H1 (cell line): ENCODE data around the gene ANKS1A. TPM values are rescaled to one million over a fixed set of nuclear protein-coding genes. Genes with fewer than 3 reads are reported as not detected.

Experiments used
- CTCF ChIA-PET: fragments of 300-600 bp; sonication (Branson Sonifier 250); formaldehyde crosslinking; loops from one replicate; lab custom pipeline; 2021; ENCODE audit not compliant: partially characterized antibody; lab: Charles Lee
- POLR2A ChIA-PET: fragments of 300-600 bp; sonication (Branson Sonifier 250); formaldehyde crosslinking; loops from one replicate; lab custom pipeline; 2021; ENCODE audit warnings: inconsistent platforms; ENCODE audit not compliant: partially characterized antibody; lab: Charles Lee
- DNase-seq, 2 experiments: peaks; one replicate each; pipeline versions ENCODE4 v3.0.0 to v3.0.0-alpha.2; 2010 to 2022; ENCODE audit warnings: low spot score in 2 of 2, low read depth in 1 of 2, mixed read lengths in 1 of 2
- FAIRE-seq: peaks from 2 replicates; lab custom pipeline; 2011; peaks lifted over from hg19 to GRCh38; lab: Jason Lieb, UNC
- H2AFZ ChIP-seq: 2 replicates; pipeline ENCODE4 v1.8.1; 2012; ENCODE audit warnings: low read length, inconsistent platforms
- H2AK5ac ChIP-seq: 2 replicates; pipeline ENCODE4 v1.6.1; 2013; ENCODE audit warnings: low read depth, low read length
- H2BK120ac ChIP-seq: replicated peaks from 2 replicates; pipeline ENCODE3; 2013; ENCODE audit warnings: low read depth, low read length, inconsistent platforms
- H2BK12ac ChIP-seq: 2 replicates; pipeline ENCODE4 v1.6.1; 2013; ENCODE audit warnings: low read depth, low read length
- H2BK15ac ChIP-seq: 2 replicates; pipeline ENCODE4 v1.6.1; 2013; ENCODE audit warnings: low read length
- H2BK20ac ChIP-seq: 2 replicates; pipeline ENCODE4 v1.6.1; 2013; ENCODE audit warnings: low read length
- H2BK5ac ChIP-seq: 2 replicates; pipeline ENCODE4 v1.6.1; 2013; ENCODE audit warnings: low read depth, low read length
- H3K14ac ChIP-seq: 2 replicates; pipeline ENCODE4 v1.6.1; 2013; ENCODE audit warnings: inconsistent platforms; ENCODE audit not compliant: insufficient read length
- H3K18ac ChIP-seq: 2 replicates; pipeline ENCODE4 v1.6.1; 2013; ENCODE audit warnings: low read length; ENCODE audit errors: extremely low read depth
- H3K23ac ChIP-seq: 2 replicates; pipeline ENCODE4 v1.6.1; 2013; ENCODE audit warnings: inconsistent platforms; ENCODE audit not compliant: insufficient read length
- H3K23me2 ChIP-seq: 2 replicates; pipeline ENCODE4 v1.6.1; 2013; ENCODE audit warnings: low read depth, low read length
- H3K27ac ChIP-seq: 2 replicates; pipeline ENCODE4 v1.6.1; 2011; ENCODE audit warnings: low read depth, low read length, inconsistent platforms
- H3K27me3 ChIP-seq, 4 experiments: replicated peaks in 1 of 4; 1 replicate in 1 of 4; 2 replicates in 3 of 4; pipeline versions ENCODE4 v1.6.1 to v1.8.1; 2011 to 2013; ENCODE audit warnings: low read length in 3 of 4, mild to moderate bottlenecking in 3 of 4, inconsistent platforms in 2 of 4, mixed read lengths in 2 of 4, moderate library complexity in 1 of 4; ENCODE audit not compliant: control insufficient read depth in 3 of 4, insufficient read depth in 3 of 4; ENCODE audit errors: extremely low read depth in 1 of 4
- H3K36me3 ChIP-seq, 4 experiments: 2 replicates each; pipeline versions ENCODE4 v1.6.1 to v1.8.1; 2011 to 2013; ENCODE audit warnings: mild to moderate bottlenecking in 4 of 4, low read length in 3 of 4, moderate library complexity in 2 of 4, control low read depth in 1 of 4, inconsistent platforms in 1 of 4; ENCODE audit not compliant: insufficient read depth in 4 of 4, control insufficient read depth in 2 of 4
- H3K4ac ChIP-seq: replicated peaks from 2 replicates; pipeline ENCODE3; 2013; ENCODE audit warnings: low read length, low read depth, mixed read lengths, inconsistent platforms; ENCODE audit not compliant: insufficient read length
- H3K4me1 ChIP-seq, 4 experiments: replicated peaks in 1 of 4; 1 replicate in 1 of 4; 2 replicates in 3 of 4; pipeline versions ENCODE4 v1.6.1 to v1.8.1; 2011 to 2013; ENCODE audit warnings: low read length in 3 of 4, inconsistent platforms in 2 of 4, mixed read lengths in 1 of 4; ENCODE audit not compliant: insufficient read depth in 4 of 4, control insufficient read depth in 3 of 4
- H3K4me2 ChIP-seq, 2 experiments: 2 replicates each; pipeline versions ENCODE4 v1.6.1 to v1.8.1; 2011 to 2013; ENCODE audit warnings: low read depth in 2 of 2, low read length in 2 of 2, control low read depth in 1 of 2, inconsistent platforms in 1 of 2, mild to moderate bottlenecking in 1 of 2; ENCODE audit not compliant: insufficient read depth in 1 of 2
- H3K4me3 ChIP-seq, 4 experiments: fragments of 200-600, 300-600 bp in 1 of 4; sonication (generic), shearing (Covaris generic), sonication (Bioruptor Twin) in 1 of 4; 2 replicates each; pipeline versions ENCODE4 v1.5.1 to v1.8.1; 2011 to 2016; ENCODE audit warnings: low read length in 4 of 4, low read depth in 3 of 4, control low read depth in 2 of 4, inconsistent platforms in 2 of 4, mild to moderate bottlenecking in 2 of 4, mixed read lengths in 1 of 4, moderate library complexity in 1 of 4; ENCODE audit not compliant: insufficient read depth in 2 of 4; ENCODE audit errors: extremely low read depth in 1 of 4
- H3K56ac ChIP-seq: replicated peaks from 2 replicates; pipeline ENCODE3; 2013; ENCODE audit warnings: low read depth, mild to moderate bottlenecking, mixed read lengths, low read length, inconsistent platforms; ENCODE audit not compliant: insufficient read length
- H3K79me1 ChIP-seq: 2 replicates; pipeline ENCODE4 v1.6.1; 2013; ENCODE audit warnings: low read depth, low read length, control low read depth
- H3K79me2 ChIP-seq, 2 experiments: 2 replicates each; pipeline versions ENCODE4 v1.6.1 to v1.8.1; 2012 to 2013; ENCODE audit warnings: low read length in 2 of 2, mild to moderate bottlenecking in 2 of 2, inconsistent platforms in 1 of 2; ENCODE audit not compliant: insufficient read depth in 2 of 2, control insufficient read depth in 1 of 2
- H3K9ac ChIP-seq, 4 experiments: replicated peaks in 1 of 4; 1 replicate in 1 of 4; 2 replicates in 3 of 4; pipeline versions ENCODE4 v1.6.1 to v1.8.1; 2011 to 2013; ENCODE audit warnings: low read depth in 3 of 4, low read length in 3 of 4, control low read depth in 2 of 4, mild to moderate bottlenecking in 2 of 4, moderate library complexity in 2 of 4, inconsistent platforms in 1 of 4; ENCODE audit errors: extremely low read depth in 1 of 4
- H3K9me3 ChIP-seq, 2 experiments: 2 replicates each; pipeline versions ENCODE4 v1.6.1 to v1.8.1; 2012 to 2013; ENCODE audit warnings: mild to moderate bottlenecking in 2 of 2, moderate library complexity in 2 of 2, control low read depth in 1 of 2, inconsistent platforms in 1 of 2, low read depth in 1 of 2, low read length in 1 of 2, mixed read lengths in 1 of 2; ENCODE audit not compliant: insufficient read depth in 2 of 2
- H4K20me1 ChIP-seq, 2 experiments: replicated peaks in 1 of 2; 2 replicates each; pipeline versions ENCODE3 to v1.8.1; 2011 to 2013; ENCODE audit warnings: inconsistent platforms in 2 of 2, low read length in 2 of 2, mild to moderate bottlenecking in 1 of 2; ENCODE audit not compliant: insufficient read depth in 2 of 2, control insufficient read depth in 1 of 2
- H4K5ac ChIP-seq: 2 replicates; pipeline ENCODE4 v1.6.1; 2013; ENCODE audit warnings: low read length, low read depth, mixed read lengths, inconsistent platforms; ENCODE audit not compliant: insufficient read length
- H4K8ac ChIP-seq: 2 replicates; pipeline ENCODE4 v1.8.0; 2013; ENCODE audit warnings: mild to moderate bottlenecking, moderate library complexity, low read length, inconsistent platforms; ENCODE audit not compliant: insufficient read depth; ENCODE audit errors: extremely low read depth
- H4K91ac ChIP-seq: replicated peaks from 2 replicates; pipeline ENCODE3; 2013; ENCODE audit warnings: low read length, mixed read lengths, inconsistent platforms; ENCODE audit not compliant: insufficient read length
- ATF2 ChIP-seq: IDR thresholded peaks from 2 replicates; pipeline ENCODE4 v1.6.1; 2012; ENCODE audit warnings: low read length, inconsistent platforms
- BRCA1 ChIP-seq: IDR thresholded peaks from 2 replicates; pipeline ENCODE4 v1.6.1; 2012; ENCODE audit warnings: low read depth, low read length, improper control_type of control experiment
- EGR1 ChIP-seq: IDR thresholded peaks from 2 replicates; pipeline ENCODE4 v1.6.1; 2011; ENCODE audit warnings: low read depth, low read length, borderline replicate concordance
- EP300 ChIP-seq, 2 experiments: IDR thresholded peaks; 1 replicate in 1 of 2; 2 replicates in 1 of 2; pipeline ENCODE4 v1.6.1; 2011 to 2012; ENCODE audit warnings: low read depth in 2 of 2, low read length in 2 of 2, mild to moderate bottlenecking in 2 of 2, borderline replicate concordance in 1 of 2, inconsistent platforms in 1 of 2, moderate library complexity in 1 of 2
- FOSL1 ChIP-seq: IDR thresholded peaks from 2 replicates; pipeline ENCODE4 v1.6.1; 2011; ENCODE audit warnings: mild to moderate bottlenecking, low read depth, low read length, moderate library complexity; ENCODE audit not compliant: insufficient read depth
- POLR2AphosphoS5 ChIP-seq: IDR thresholded peaks from 2 replicates; pipeline ENCODE4 v1.6.1; 2011; ENCODE audit warnings: low read depth, low read length
- RNF2 ChIP-seq: fragments of 200-900, 300-1000 bp; sonication (generic); IDR thresholded peaks from 2 replicates; pipeline ENCODE4 v1.7.1; 2016; ENCODE audit warnings: borderline replicate concordance, low read depth, mild to moderate bottlenecking, antibody characterized with exemption, low read length; ENCODE audit not compliant: poor library complexity, severe bottlenecking; ENCODE audit errors: missing control alignments
- SP1 ChIP-seq: IDR thresholded peaks from 2 replicates; pipeline ENCODE4 v1.6.1; 2011; ENCODE audit warnings: low read depth, low read length
- SP4 ChIP-seq: IDR thresholded peaks from 2 replicates; pipeline ENCODE4 v1.6.1; 2012; ENCODE audit warnings: low read length, inconsistent platforms
- TBP ChIP-seq: IDR thresholded peaks from 2 replicates; pipeline ENCODE4 v1.6.1; 2011; ENCODE audit warnings: low read depth, low read length, improper control_type of control experiment
- WGBS, 2 experiments: shearing (Covaris generic) in 1 of 2; methylation state at CpG; one replicate each; pipeline versions ENCODE4 v1.1.6 to v1.1.7; 2013 to 2015; ENCODE audit warnings: low lambda C conversion rate in 2 of 2, mixed read lengths in 2 of 2, inconsistent platforms in 1 of 2, low coverage in 1 of 2, missing lambda C conversion rate in 1 of 2; ENCODE audit not compliant: insufficient replicate concordance in 2 of 2, insufficient coverage in 1 of 2, insufficient read length in 1 of 2; ENCODE audit errors: extremely low coverage in 1 of 2, missing lambda C conversion rate in 1 of 2; 5-methylcytosine and 5-hydroxymethylcytosine counted together
- polyA plus RNA-seq, 7 experiments: library from polyadenylated mRNA; depleted of rRNA in 3 of 7; stranded (reverse) in 5 of 7; unstranded in 2 of 7; fragments of >200 nt in 5 of 7; fragments of 200-250 nt in 2 of 7; gene quantifications; 1 replicate in 5 of 7; 2 replicates in 1 of 7; 4 replicates in 1 of 7; pipeline versions ENCODE4 v1.2.1 to v1.2.3, GENCODE V29; 2011 to 2013; ENCODE audit warnings: missing spikeins in 2 of 7, mixed read lengths in 2 of 7
- total RNA-seq: library from RNA; stranded (reverse); fragmentation: NEBNext Ultra II Directional; extraction: Animal tissue kit (Norgen Biotek cat#: 25700); gene quantifications from 2 replicates; pipeline ENCODE4 v1.2.1, GENCODE V29; 2021

Gene ANKS1A
- total and polyA plus RNA-seq, 2 of the 8 experiments (the other 6 are each of a cell fraction or from before 2014, with no cell fraction given), result 9.8 to 30.9 TPM

- Histone ChIP-seq H4K91ac (no peak overlapping the region), H2BK120ac (no peak overlapping the region), H3K36me3 (peaks cover 4 to 40% (median 17%) of the 10 kb centered on the region in 4 experiments), H3K56ac (no peak overlapping the region), H2BK12ac (no peak overlapping the region; the same call in 1 of the 2 replicates), H3K79me2 (no peaks in the 10 kb centered on the region), H3K9ac (no peak overlapping the region), H4K8ac (no peak overlapping the region), H3K4me3 (no peak overlapping the region), H2AK5ac (no peak overlapping the region), H3K79me1 (no peaks in the 10 kb centered on the region), H2AFZ (no peak overlapping the region), H3K27me3 (no peaks in the 10 kb centered on the region), H3K23ac (no peak overlapping the region), H3K4me2 (no peak overlapping the region; a peak in 1 of 4 replicates), H3K4ac (no peak overlapping the region), H3K18ac (peak overlapping the region; percentile 16; the same call in 1 of the 2 replicates), H4K5ac (no peak overlapping the region), H3K14ac (no peak overlapping the region), H2BK15ac (no peak overlapping the region), H3K23me2 (no peaks in the 10 kb centered on the region), H3K4me1 (peaks cover 0 to 6% (median 4%) of the 10 kb centered on the region in 4 experiments; a peak in 5 of 7 replicates), H3K27ac (0 out of 2 replicates have a peak overlapping the region, but pooled peaks have one; percentile 13), H2BK20ac (no peak overlapping the region), H4K20me1 (peaks cover 2 to 3% of the 10 kb centered on the region in 2 experiments), H3K9me3 (no peaks in the 10 kb centered on the region), H2BK5ac (no peak overlapping the region)
- FAIRE-seq (no peak), DNase-seq (no peak)
- CTCF ChIA-PET, result interaction anchor here (0.7 to 7.1 kb wide), 41 partner anchors 9 to 453 kb away, joined by 3 to 89 read pairs (median 5); partner anchors contain the start of genes SCUBE3 and TCP11
- POLR2A ChIA-PET, result interaction anchor here (1.4 kb wide), 2 partner anchors 153 to 154 kb away, joined by 3 read pairs; partner anchors contain the start of gene TCP11
- 94% methylated on average over 5 of the region's 5 CpGs; no CpG with 5 or more reads in 1 of the 2 experiments for WGBS, 2 experiments
- TF ChIP-seq EGR1 (no peak), SP4 (no peak), BRCA1 (no peak), FOSL1 (no peak), SP1 (no peak), RNF2 (no peak), EP300 (IDR thresholded peaks at IDR 0.05; ENCODE audit: borderline replicate concordance in 1 of 2, low read depth in 2 of 2, low read length in 2 of 2) (no peak), POLR2AphosphoS5 (no peak), ATF2 (no peak), TBP (no peak)
These were observed 98.5 kb downstream of the ANKS1A start for GRCh38 chr6:34987506-34987905.
